NCI-H526 (cell line): ENCODE measurements around the gene KIRREL3.

Experiments used
- DNase-seq, 2 experiments: peaks; one replicate each; lab custom pipeline; 2025; lab: John Stamatoyannopoulos, UW

Gene KIRREL3

GRCh38 chr11:126669416-126669815 is 331.2 kb downstream of the KIRREL3 start:
- DNase-seq: no peak

- DNase-seq: no peak
Measured at GRCh38 chr11:126664643-126665042, 335.9 kb downstream of the KIRREL3 start.

GRCh38 chr11:126663749-126664592 is 336.6 kb downstream of the KIRREL3 start:
- no peak for DNase-seq

GRCh38 chr11:126662035-126662790 is 338.4 kb downstream of the KIRREL3 start:
- no peak for DNase-seq

- DNase-seq: no peak
Measured at GRCh38 chr11:126660761-126661425, 339.7 kb downstream of the KIRREL3 start.

- no peak for DNase-seq
Measured at GRCh38 chr11:126660321-126660720, 340.2 kb downstream of the KIRREL3 start.

GRCh38 chr11:126658306-126659056 is 342.1 kb downstream of the KIRREL3 start:
- DNase-seq: no peak

- no peak for DNase-seq
Measured at GRCh38 chr11:126655807-126656128, 344.8 kb downstream of the KIRREL3 start.

- peak; percentile 28 to 44 for DNase-seq
Measured at GRCh38 chr11:126654886-126655806, 345.4 kb downstream of the KIRREL3 start.

- DNase-seq: no peak
Measured at GRCh38 chr11:126653040-126653439, 347.5 kb downstream of the KIRREL3 start.

- no peak for DNase-seq
Measured at GRCh38 chr11:126647735-126648134, 352.8 kb downstream of the KIRREL3 start.

- DNase-seq: peak in 1 of 2 experiments; percentile 36
Measured at GRCh38 chr11:126646701-126647557, 353.6 kb downstream of the KIRREL3 start.

GRCh38 chr11:126645186-126645585 is 355.4 kb downstream of the KIRREL3 start:
- DNase-seq: no peak

GRCh38 chr11:126640186-126640585 is 360.4 kb downstream of the KIRREL3 start:
- DNase-seq: no peak

- DNase-seq: no peak
Measured at GRCh38 chr11:126639692-126640091, 360.9 kb downstream of the KIRREL3 start.

GRCh38 chr11:126638648-126639047 is 361.9 kb downstream of the KIRREL3 start:
- DNase-seq: no peak

GRCh38 chr11:126637795-126638175 is 362.8 kb downstream of the KIRREL3 start:
- DNase-seq: no peak

GRCh38 chr11:126636911-126637794 is 363.4 kb downstream of the KIRREL3 start:
- no peak for DNase-seq

GRCh38 chr11:126635511-126635910 is 365.1 kb downstream of the KIRREL3 start:
- DNase-seq: no peak
